Measurements from ENCODE around the gene UNC93B1. TPM values are rescaled to one million over a fixed set of nuclear protein-coding genes. Genes with fewer than 3 reads are reported as not detected.
A peak's percentile ranks its signal among the peaks of the same experiment; 100 is the strongest.

Gene UNC93B1
- total and polyA plus RNA-seq, 8 donors = 13.0 to 36.5 (median 17.5) TPM

DNA sequence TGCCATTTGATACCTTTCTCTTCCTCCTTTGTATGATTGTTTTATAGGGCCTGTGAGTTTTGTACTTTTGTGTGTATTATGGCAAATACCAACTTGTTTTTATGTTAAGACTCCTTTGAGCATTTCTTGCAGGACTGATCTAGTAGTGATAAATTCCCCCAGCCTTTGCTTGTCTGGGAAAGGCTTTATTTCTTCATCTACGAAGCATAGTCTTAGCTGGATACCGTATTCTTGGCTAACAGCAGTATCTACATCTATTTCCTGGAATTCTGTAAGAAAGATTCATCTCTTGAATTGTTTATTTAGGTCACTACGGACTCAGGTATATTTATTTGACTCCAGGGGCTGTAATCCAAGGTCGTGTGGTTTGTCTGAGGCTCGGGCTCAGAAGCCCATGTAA, 20.6 kb upstream of the UNC93B1 start:
- Histone ChIP-seq H3K4me1 (peaks cover 0 to under 1% (median 0%) of the 10 kb centered on the region in 3 donors), H3K27me3 (no peaks in the 10 kb centered on the region), H3K36me3 (no peaks in the 10 kb centered on the region), H3K4me3 (no peak overlapping the region), H3K9me3 (no peaks in the 10 kb centered on the region), H3K27ac (no peak overlapping the region)
- TF ChIP-seq, protein P1, sequence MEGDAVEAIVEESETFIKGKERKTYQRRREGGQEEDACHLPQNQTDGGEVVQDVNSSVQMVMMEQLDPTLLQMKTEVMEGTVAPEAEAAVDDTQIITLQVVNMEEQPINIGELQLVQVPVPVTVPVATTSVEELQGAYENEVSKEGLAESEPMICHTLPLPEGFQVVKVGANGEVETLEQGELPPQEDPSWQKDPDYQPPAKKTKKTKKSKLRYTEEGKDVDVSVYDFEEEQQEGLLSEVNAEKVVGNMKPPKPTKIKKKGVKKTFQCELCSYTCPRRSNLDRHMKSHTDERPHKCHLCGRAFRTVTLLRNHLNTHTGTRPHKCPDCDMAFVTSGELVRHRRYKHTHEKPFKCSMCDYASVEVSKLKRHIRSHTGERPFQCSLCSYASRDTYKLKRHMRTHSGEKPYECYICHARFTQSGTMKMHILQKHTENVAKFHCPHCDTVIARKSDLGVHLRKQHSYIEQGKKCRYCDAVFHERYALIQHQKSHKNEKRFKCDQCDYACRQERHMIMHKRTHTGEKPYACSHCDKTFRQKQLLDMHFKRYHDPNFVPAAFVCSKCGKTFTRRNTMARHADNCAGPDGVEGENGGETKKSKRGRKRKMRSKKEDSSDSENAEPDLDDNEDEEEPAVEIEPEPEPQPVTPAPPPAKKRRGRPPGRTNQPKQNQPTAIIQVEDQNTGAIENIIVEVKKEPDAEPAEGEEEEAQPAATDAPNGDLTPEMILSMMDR (IDR thresholded peaks at IDR 0.05) = no peak
- DNase-seq (no peak), ATAC-seq (no peak), FAIRE-seq (no peak)
- WGBS, 2 donors = 82 to 85% methylated on average over 5 of the region's 5 CpGs
- intact Hi-C loops (cut with DNase I) = no loop called here

DNA sequence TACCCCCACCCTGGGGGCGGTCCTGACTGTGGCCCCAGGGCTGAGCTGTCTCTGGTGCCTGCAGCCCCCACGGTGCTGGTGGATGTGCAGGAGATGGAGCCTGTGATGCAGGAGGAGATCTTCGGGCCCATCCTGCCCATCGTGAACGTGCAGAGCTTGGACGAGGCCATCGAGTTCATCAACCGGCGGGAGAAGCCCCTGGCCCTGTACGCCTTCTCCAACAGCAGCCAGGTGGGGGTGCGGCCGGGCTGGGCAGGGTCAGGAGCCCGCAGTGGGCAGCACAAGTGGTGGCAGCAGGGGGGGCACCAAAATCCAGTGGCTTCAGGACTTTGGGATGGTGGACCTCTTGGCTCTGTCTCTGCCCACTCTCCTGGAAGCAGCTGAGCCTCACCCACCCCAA, 18.6 kb upstream of the UNC93B1 start:
- H3K4me3 ChIP-seq = no peak overlapping the region
- ATAC-seq (no peak), DNase-seq (peak in 1 of 6 donors; percentile 63), FAIRE-seq (no peak)
- no peaks in the 10 kb centered on the region for H3K27me3 ChIP-seq
- WGBS, 2 donors = 90 to 97% methylated on average over 12 to 13 of the region's 13 CpGs
- no peak overlapping the region for H3K27ac ChIP-seq
- H3K4me1 ChIP-seq = no peaks in the 10 kb centered on the region
- H3K9me3 ChIP-seq = no peaks in the 10 kb centered on the region
- no peaks in the 10 kb centered on the region for H3K36me3 ChIP-seq
- TF ChIP-seq, protein P1 (IDR thresholded peaks at IDR 0.05) = no peak
- intact Hi-C loops (cut with DNase I) = no loop called here

DNA sequence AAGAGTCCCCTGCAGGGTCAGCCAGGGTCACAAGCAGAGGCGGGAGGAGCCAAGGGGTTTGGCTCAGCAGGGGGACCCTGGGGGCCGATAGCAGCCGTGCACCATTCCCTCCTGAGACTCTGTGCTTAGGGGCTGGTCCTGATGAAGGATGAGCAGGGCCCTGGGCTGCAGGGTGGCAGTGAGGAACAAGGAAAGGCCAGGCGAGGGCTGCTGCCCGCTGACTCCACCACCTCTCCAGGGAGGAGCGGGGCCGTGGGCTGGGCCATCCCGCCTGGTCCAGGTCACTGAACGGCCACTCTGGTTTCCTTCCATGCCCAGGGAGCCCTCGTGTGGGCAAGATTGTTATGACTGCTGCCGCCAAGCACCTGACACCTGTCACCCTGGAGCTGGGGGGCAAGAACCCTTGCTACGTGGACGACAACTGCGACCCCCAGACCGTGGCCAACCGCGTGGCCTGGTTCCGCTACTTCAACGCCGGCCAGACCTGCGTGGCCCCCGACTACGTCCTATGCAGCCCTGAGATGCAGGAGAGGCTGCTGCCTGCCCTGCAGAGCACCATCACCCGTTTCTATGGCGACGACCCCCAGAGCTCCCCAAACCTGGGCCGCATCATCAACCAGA, 17.4 kb upstream of the UNC93B1 start:
- H3K4me3 ChIP-seq = no peak overlapping the region
- no peaks in the 10 kb centered on the region for H3K27me3 ChIP-seq
- intact Hi-C loops (cut with DNase I) = no loop called here
- ATAC-seq (peak; percentile 50 to 86 (median 79)), DNase-seq (peak in 2 of 6 donors; percentile 55 to 85), FAIRE-seq (no peak)
- TF ChIP-seq, protein P1 (IDR thresholded peaks at IDR 0.05) = peak in 3 of 4 donors; percentile 20 to 29 (median 25)
- no peak overlapping the region for H3K27ac ChIP-seq
- no peaks in the 10 kb centered on the region for H3K4me1 ChIP-seq
- no peaks in the 10 kb centered on the region for H3K36me3 ChIP-seq
- 38 to 63% methylated on average over 26 to 27 of the region's 27 CpGs for WGBS, 2 donors
- no peaks in the 10 kb centered on the region for H3K9me3 ChIP-seq

DNA sequence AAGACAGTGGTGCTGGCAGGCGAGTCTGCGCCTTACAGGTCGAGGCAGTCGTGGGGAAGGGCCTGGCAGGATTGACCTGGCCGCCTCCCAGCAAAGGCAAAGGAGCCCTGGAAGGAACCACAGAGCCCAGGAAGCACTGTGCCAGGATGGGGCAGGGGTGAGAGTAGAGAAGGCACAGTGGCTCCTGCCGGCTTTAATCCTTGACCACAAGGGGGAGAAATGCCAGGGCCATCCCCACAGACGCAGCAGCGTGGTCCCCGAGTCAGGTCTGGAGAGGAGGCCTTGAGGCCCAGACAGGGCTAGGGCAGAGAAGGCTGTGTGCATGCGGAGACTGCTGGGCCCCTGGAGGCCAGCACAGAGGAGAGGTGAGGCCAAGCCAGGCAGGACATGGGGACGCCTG, 16.7 kb upstream of the UNC93B1 start:
- ATAC-seq = peak in 3 of 4 donors; percentile 45 to 50 (median 47)
- no peaks in the 10 kb centered on the region for H3K27me3 ChIP-seq
- H3K9me3 ChIP-seq = no peaks in the 10 kb centered on the region
- 39 to 42% methylated on average over 11 of the region's 11 CpGs for WGBS, 2 donors
- no peaks in the 10 kb centered on the region for H3K36me3 ChIP-seq
- H3K4me3 ChIP-seq = no peak overlapping the region
- no peaks in the 10 kb centered on the region for H3K4me1 ChIP-seq
- peak in 1 of 6 donors; percentile 69 for DNase-seq
- TF ChIP-seq, protein P1 (IDR thresholded peaks at IDR 0.05) = peak in 1 of 4 donors; percentile 10
- no peak for FAIRE-seq
- no peak overlapping the region for H3K27ac ChIP-seq
- intact Hi-C loops (cut with DNase I) = no loop called here

DNA sequence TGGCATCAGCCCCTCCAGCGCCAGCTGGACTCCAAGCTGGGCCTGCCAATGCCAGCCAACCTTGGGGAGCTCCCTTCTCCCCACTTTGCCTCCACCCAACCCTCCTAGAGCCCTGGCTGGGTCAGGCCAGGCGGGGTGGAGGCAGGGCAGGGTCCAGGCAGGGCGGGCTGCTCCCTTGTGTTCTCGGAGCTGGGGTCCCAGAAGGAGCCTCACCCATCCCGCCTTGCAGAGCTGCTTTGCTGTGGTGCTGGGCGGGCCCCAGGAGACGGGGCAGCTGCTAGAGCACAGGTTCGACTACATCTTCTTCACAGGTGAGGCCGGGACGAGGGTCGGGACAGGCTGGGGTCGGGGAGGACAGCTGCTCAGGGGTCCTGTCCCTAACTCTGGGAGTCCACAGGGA, 15.6 kb upstream of the UNC93B1 start:
- WGBS, 2 donors = 82 to 87% methylated on average over 12 of the region's 12 CpGs
- H3K36me3 ChIP-seq = no peaks in the 10 kb centered on the region
- intact Hi-C loops (cut with DNase I) = no loop called here
- DNase-seq = peak in 2 of 6 donors; percentile 31 to 75
- H3K27me3 ChIP-seq = no peaks in the 10 kb centered on the region
- TF ChIP-seq, protein P1 (IDR thresholded peaks at IDR 0.05) = no peak
- no peak for FAIRE-seq
- H3K27ac ChIP-seq = no peak overlapping the region
- no peak for ATAC-seq
- H3K9me3 ChIP-seq = no peaks in the 10 kb centered on the region
- H3K4me3 ChIP-seq = no peak overlapping the region
- H3K4me1 ChIP-seq = no peaks in the 10 kb centered on the region
